Suprapubic skin (tissue), 4 donors: ENCODE measurements around the gene PORCN. TPM values are rescaled to one million over a fixed set of nuclear protein-coding genes. Genes with fewer than 3 reads are reported as not detected.

Experiments used
- DNase-seq, 2 donors: peaks; one replicate each; pipeline ENCODE4 v3.0.0-alpha.2; 2019; ENCODE audit warnings: low spot score in 2 of 2
- H3K27ac ChIP-seq: fragments of 200-600 bp; sonication (generic); one replicate; pipeline ENCODE4 v1.5.1; 2019
- H3K27me3 ChIP-seq: fragments of 200-600 bp; sonication (generic); one replicate; pipeline ENCODE4 v1.5.1; 2019
- H3K36me3 ChIP-seq: fragments of 200-600 bp; sonication (generic); one replicate; pipeline ENCODE4 v1.5.1; 2019
- H3K4me1 ChIP-seq: fragments of 200-600 bp; sonication (generic); one replicate; pipeline ENCODE4 v1.5.1; 2019
- H3K4me3 ChIP-seq: fragments of 200-600 bp; sonication (generic); one replicate; pipeline ENCODE4 v1.5.1; 2019; ENCODE audit warnings: mild to moderate bottlenecking
- H3K9me3 ChIP-seq: fragments of 200-600 bp; sonication (generic); one replicate; pipeline ENCODE4 v1.5.1; 2019
- EP300 ChIP-seq: sonication (generic); formaldehyde crosslinking; IDR thresholded peaks from one replicate; pipeline ENCODE4 v1.6.1; 2017; ENCODE audit warnings: antibody characterized with exemption
- POLR2A ChIP-seq, 2 donors: fragments of 450-650 bp; IDR thresholded peaks; one replicate each; pipeline ENCODE4 v1.6.1; 2017; ENCODE audit warnings: antibody characterized with exemption in 2 of 2, mild to moderate bottlenecking in 2 of 2, moderate library complexity in 2 of 2
- POLR2AphosphoS5 ChIP-seq, 3 donors: sonication (generic); formaldehyde crosslinking; IDR thresholded peaks; one replicate each; pipeline ENCODE4 v1.6.1; 2017; ENCODE audit warnings: antibody characterized with exemption in 3 of 3
- WGBS: methylation state at CpG from one replicate; pipeline ENCODE4 v1.1.5; 2018; 5-methylcytosine and 5-hydroxymethylcytosine counted together
- total RNA-seq, 4 donors: library from RNA; depleted of rRNA; stranded (reverse); fragments of >200 nt; gene quantifications; one replicate each; pipeline ENCODE4 v1.1.0, GENCODE V29; 2016
- TF ChIP-seq, protein P1 (sequence below), 2 donors: fragments of 200-600 bp in 1 of 2; fragments of 450-650 bp in 1 of 2; sonication (generic) in 1 of 2; IDR thresholded peaks; one replicate each; pipeline ENCODE4 v1.5.1; 2016 to 2019; ENCODE audit warnings: antibody characterized with exemption in 2 of 2, mild to moderate bottlenecking in 1 of 2, moderate library complexity in 1 of 2

Gene PORCN
- total RNA-seq, 4 donors from 2014 or later, result 16.7 to 34.5 (median 25.8) TPM

DNA sequence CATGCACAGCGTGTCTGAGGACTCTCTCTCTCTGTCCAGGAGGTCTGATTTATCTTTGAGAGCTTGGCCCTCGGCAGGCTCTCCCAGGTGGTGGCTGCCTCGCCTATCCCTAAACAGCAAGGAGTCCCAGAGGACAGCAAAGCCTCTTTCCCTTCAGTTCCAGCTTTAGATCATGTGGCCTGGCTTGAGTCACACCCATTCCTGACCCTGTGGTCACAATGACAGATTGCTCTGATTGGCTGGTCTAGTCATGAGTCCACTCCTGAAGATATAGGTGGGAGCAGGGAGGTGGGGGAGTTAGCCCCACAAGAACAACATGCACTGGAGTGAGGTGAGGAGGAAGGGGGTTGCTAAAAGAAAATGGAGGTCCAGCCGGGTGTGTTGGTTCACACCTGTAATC is 12.1 kb upstream of the PORCN start:
- H3K9me3 ChIP-seq, result no peaks in the 10 kb centered on the region
- H3K27ac ChIP-seq, result no peak overlapping the region
- no peaks in the 10 kb centered on the region for H3K36me3 ChIP-seq
- no peaks in the 10 kb centered on the region for H3K27me3 ChIP-seq
- TF ChIP-seq, protein P1, sequence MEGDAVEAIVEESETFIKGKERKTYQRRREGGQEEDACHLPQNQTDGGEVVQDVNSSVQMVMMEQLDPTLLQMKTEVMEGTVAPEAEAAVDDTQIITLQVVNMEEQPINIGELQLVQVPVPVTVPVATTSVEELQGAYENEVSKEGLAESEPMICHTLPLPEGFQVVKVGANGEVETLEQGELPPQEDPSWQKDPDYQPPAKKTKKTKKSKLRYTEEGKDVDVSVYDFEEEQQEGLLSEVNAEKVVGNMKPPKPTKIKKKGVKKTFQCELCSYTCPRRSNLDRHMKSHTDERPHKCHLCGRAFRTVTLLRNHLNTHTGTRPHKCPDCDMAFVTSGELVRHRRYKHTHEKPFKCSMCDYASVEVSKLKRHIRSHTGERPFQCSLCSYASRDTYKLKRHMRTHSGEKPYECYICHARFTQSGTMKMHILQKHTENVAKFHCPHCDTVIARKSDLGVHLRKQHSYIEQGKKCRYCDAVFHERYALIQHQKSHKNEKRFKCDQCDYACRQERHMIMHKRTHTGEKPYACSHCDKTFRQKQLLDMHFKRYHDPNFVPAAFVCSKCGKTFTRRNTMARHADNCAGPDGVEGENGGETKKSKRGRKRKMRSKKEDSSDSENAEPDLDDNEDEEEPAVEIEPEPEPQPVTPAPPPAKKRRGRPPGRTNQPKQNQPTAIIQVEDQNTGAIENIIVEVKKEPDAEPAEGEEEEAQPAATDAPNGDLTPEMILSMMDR (IDR thresholded peaks at IDR 0.05), result no peak
- TF ChIP-seq EP300 (no peak), POLR2AphosphoS5 (IDR thresholded peaks at IDR 0.05) (no peak), POLR2A (IDR thresholded peaks at IDR 0.05) (no peak)
- no peaks in the 10 kb centered on the region for H3K4me1 ChIP-seq
- 75% methylated on average over 4 of the region's 4 CpGs for WGBS
- DNase-seq, result no peak
- no peak overlapping the region for H3K4me3 ChIP-seq

DNA sequence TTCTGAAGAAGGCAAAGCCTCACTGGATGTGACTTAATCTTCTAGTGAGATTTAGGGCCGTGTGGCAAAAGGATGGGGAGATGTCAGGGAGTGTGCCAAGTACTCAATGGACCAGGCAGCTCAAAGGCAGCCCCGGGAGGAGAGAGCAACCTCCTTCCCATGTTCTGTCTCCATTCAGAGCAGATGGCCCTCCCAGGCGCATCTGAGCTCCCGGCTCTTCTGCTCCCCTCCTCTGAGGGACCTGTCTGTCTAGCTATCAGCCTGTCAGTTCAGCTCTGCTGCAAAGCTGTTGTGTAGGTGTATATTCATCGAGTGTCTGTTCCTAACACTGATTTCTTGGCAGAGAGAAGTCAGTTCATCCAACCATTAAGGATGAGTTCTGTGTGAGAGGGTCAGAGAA is 10.9 kb upstream of the PORCN start:
- 67% methylated on average over 5 of the region's 5 CpGs for WGBS
- no peak for DNase-seq
- no peak overlapping the region for H3K27ac ChIP-seq
- no peaks in the 10 kb centered on the region for H3K9me3 ChIP-seq
- H3K4me3 ChIP-seq, result no peak overlapping the region
- TF ChIP-seq, protein P1 (IDR thresholded peaks at IDR 0.05), result no peak
- TF ChIP-seq EP300 (no peak), POLR2A (IDR thresholded peaks at IDR 0.05) (no peak), POLR2AphosphoS5 (IDR thresholded peaks at IDR 0.05) (no peak)
- H3K27me3 ChIP-seq, result no peaks in the 10 kb centered on the region
- H3K4me1 ChIP-seq, result no peaks in the 10 kb centered on the region
- H3K36me3 ChIP-seq, result no peaks in the 10 kb centered on the region

DNA sequence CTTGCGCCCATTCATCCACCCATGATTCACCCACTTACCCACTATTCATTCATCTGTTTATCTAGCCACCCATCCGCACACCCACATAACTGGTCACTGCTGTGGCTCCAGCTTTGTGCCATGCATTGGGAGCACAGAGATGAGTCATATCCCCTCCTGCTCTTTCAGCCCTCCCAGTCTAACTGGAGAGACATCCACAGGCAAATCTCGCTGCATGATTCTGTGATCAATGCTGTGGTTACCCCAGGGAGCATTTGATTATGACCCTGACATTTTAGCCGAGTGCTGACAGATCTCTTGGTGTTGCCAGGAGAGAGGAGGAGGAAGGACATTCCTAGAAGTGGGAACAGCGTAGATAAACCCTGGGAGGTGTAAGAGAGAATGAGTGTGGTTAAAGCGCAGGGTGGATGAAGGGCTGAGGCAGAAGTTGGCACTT is 10.4 kb upstream of the PORCN start:
- DNase-seq, result no peak
- H3K27me3 ChIP-seq, result no peaks in the 10 kb centered on the region
- H3K27ac ChIP-seq, result no peak overlapping the region
- H3K4me3 ChIP-seq, result no peak overlapping the region
- H3K36me3 ChIP-seq, result no peaks in the 10 kb centered on the region
- no peaks in the 10 kb centered on the region for H3K9me3 ChIP-seq
- 62% methylated on average over 6 of the region's 6 CpGs for WGBS
- no peaks in the 10 kb centered on the region for H3K4me1 ChIP-seq
- TF ChIP-seq POLR2A (IDR thresholded peaks at IDR 0.05) (no peak), POLR2AphosphoS5 (IDR thresholded peaks at IDR 0.05) (no peak), EP300 (no peak)
- TF ChIP-seq, protein P1 (IDR thresholded peaks at IDR 0.05), result no peak

DNA sequence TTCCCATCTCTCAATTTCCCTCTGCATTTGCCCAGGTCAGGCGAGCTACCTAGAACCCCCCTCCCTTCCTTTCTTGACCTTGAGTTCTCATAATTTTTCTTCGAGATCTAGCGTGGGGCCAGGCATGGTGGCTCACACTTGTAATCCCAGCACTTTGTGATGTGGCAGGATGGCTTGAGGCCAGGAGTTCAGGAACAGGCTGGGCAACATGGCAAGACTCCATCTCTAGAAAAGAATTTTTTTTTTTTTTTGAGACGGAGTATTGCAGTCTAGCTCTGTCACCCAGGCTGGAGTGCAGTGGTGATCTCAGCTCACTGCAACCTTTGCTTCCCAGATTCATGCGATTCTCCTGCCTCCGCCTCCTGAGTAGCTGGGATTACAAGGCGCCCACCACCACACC is 4.5 kb upstream of the PORCN start:
- TF ChIP-seq, protein P1 (IDR thresholded peaks at IDR 0.05), result no peak
- no peak for TF ChIP-seq POLR2AphosphoS5 (IDR thresholded peaks at IDR 0.05)
- no peak for TF ChIP-seq POLR2A (IDR thresholded peaks at IDR 0.05)
- TF ChIP-seq EP300, result no peak
- Histone ChIP-seq H3K4me1 (peaks cover 5% of the 10 kb centered on the region), H3K27me3 (no peaks in the 10 kb centered on the region), H3K4me3 (no peak overlapping the region), H3K27ac (no peak overlapping the region), H3K36me3 (no peaks in the 10 kb centered on the region), H3K9me3 (no peaks in the 10 kb centered on the region)
- no peak for DNase-seq
- 71% methylated on average over 7 of the region's 7 CpGs for WGBS

DNA sequence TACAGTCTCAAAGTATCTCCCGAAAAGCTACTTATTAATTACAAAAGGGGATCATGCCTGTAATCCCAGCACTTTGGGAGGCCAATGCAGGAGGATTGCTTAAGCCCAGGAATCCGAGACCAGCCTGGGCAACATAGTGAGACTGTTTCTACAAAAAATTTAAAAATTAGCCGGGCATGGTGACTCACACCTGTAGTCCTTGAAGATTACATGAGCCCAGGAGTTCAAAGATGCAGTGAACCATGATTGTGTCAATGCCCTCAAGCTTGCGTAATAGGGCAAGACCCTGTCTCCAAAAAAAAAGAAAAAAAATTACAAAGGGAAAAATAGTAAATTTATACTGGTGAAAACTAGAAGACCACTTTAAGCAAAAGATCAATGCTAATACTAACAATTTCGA is 3.3 kb upstream of the PORCN start:
- WGBS, result 80% methylated on average over 5 of the region's 5 CpGs
- TF ChIP-seq EP300 (no peak), POLR2A (IDR thresholded peaks at IDR 0.05) (no peak), POLR2AphosphoS5 (IDR thresholded peaks at IDR 0.05) (no peak)
- TF ChIP-seq, protein P1 (IDR thresholded peaks at IDR 0.05), result no peak
- H3K4me1 ChIP-seq, result peaks cover 11% of the 10 kb centered on the region
- no peaks in the 10 kb centered on the region for H3K9me3 ChIP-seq
- no peak overlapping the region for H3K27ac ChIP-seq
- no peak for DNase-seq
- H3K36me3 ChIP-seq, result no peaks in the 10 kb centered on the region
- no peaks in the 10 kb centered on the region for H3K27me3 ChIP-seq
- no peak overlapping the region for H3K4me3 ChIP-seq
